ENCODE measurements around the gene ZNF646. TPM values are rescaled to one million over a fixed set of nuclear protein-coding genes. Genes with fewer than 3 reads are reported as not detected.

Gene ZNF646, protein sequence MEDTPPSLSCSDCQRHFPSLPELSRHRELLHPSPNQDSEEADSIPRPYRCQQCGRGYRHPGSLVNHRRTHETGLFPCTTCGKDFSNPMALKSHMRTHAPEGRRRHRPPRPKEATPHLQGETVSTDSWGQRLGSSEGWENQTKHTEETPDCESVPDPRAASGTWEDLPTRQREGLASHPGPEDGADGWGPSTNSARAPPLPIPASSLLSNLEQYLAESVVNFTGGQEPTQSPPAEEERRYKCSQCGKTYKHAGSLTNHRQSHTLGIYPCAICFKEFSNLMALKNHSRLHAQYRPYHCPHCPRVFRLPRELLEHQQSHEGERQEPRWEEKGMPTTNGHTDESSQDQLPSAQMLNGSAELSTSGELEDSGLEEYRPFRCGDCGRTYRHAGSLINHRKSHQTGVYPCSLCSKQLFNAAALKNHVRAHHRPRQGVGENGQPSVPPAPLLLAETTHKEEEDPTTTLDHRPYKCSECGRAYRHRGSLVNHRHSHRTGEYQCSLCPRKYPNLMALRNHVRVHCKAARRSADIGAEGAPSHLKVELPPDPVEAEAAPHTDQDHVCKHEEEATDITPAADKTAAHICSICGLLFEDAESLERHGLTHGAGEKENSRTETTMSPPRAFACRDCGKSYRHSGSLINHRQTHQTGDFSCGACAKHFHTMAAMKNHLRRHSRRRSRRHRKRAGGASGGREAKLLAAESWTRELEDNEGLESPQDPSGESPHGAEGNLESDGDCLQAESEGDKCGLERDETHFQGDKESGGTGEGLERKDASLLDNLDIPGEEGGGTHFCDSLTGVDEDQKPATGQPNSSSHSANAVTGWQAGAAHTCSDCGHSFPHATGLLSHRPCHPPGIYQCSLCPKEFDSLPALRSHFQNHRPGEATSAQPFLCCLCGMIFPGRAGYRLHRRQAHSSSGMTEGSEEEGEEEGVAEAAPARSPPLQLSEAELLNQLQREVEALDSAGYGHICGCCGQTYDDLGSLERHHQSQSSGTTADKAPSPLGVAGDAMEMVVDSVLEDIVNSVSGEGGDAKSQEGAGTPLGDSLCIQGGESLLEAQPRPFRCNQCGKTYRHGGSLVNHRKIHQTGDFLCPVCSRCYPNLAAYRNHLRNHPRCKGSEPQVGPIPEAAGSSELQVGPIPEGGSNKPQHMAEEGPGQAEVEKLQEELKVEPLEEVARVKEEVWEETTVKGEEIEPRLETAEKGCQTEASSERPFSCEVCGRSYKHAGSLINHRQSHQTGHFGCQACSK (N-terminal part only)
- 25.4 and 30.1 TPM in 2 replicates for total RNA-seq (2014; rRNA removed; shearing (Covaris generic))
- total RNA-seq (2022): 33.8 and 34.0 TPM in 2 replicates
- percentile 67 among the genes with signal in this experiment for Bru-seq, nascent RNA
- percentile 67 among the genes with signal in this experiment for BruChase-seq, experiment 1, labeled RNA remaining after a 6-hour chase
- BruChase-seq, experiment 2, labeled RNA remaining after a 2-hour chase: percentile 83 among the genes with signal in this experiment
- long read RNA-seq, full-length matches to known transcripts: 6 of 16 reads
- long read RNA-seq, partial matches to known transcripts: 6 of 16 reads
- long read RNA-seq, other reads (novel, unspliced or antisense): 4 of 16 reads

DNA sequence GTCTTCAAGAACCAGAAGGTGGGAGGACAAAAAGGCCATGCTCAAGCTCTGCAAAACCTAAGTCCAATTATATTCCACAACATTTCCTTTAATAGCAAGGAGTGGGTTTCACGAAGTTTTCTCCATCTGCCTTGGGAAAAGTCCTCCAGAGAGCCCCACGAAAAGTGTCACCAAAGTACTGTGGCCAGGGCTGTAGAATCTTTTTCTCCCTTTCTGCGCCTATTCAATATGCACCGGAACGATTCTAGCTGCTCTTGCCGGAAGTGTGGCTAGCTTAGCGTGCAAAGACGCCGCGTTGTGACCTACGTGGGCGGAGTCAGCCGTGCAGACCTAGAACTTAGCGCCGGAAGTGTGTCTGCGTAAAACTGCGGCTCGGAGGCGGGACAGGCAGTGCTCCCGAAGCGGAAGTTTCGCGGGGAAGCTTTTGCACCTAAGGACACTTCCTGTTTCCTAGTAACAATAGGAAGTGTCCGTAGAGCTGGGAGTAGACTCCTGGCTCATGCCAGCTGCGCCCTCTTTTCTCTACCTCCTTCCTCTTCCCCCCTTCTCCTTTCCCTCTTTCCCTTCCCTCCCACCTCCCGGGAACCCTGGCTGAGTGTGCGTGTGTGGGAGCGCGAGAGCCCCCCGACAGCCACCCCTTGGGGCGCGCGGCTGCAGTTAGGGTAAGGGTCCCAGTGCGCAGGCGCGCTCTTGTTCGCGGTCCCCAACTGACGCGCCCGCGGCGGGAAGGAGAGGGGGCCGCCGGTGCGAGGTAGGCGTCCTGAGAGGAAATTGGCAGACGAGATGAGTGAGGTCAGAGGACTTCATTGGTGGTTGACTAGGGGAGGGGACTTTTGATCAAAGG, at the start of gene ZNF646, which contains the start of gene ZNF668:
Gene ZNF646, plus strand, starts transcription at position 453 of the 844 bp plus-strand sequence. CDS start 1,903 bp downstream, outside the sequence.
Gene ZNF668, minus strand, starts transcription at position 271 of the 844 bp plus-strand sequence. CDS start 9,781 bp downstream, outside the sequence.
- DNase-seq (ENCODE audit: low spot score): peak; percentile 100
- Histone ChIP-seq H3K36me3 (ENCODE audit: insufficient read depth, low read length) (peaks cover 33% of the 10 kb centered on the region), H3K79me2 (ENCODE audit: insufficient read depth, low read depth, low read length) (peaks cover 54% of the 10 kb centered on the region), H3K27ac (ENCODE audit: low read depth, low read length, poor library complexity, severe bottlenecking) (peak within 1 kb of the TSS; percentile 84), H3K9me2 (ENCODE audit: insufficient read depth, low read length) (no peaks in the 10 kb centered on the region), H3K4me3 (ENCODE audit: low read depth, low read length, poor library complexity, severe bottlenecking) (peak within 1 kb of the TSS; percentile 88), H2AFZ (ENCODE audit: low read length) (peak within 1 kb of the TSS; percentile 75), H3K4me2 (ENCODE audit: low read length) (peak within 1 kb of the TSS; percentile 95), H3K4me1 (ENCODE audit: insufficient read depth, low read length, poor library complexity, severe bottlenecking) (peaks cover 15% of the 10 kb centered on the region), H3K9me3 (ENCODE audit: low read length) (no peaks in the 10 kb centered on the region), H4K20me1 (ENCODE audit: insufficient read depth, low read length) (no peaks in the 10 kb centered on the region)
- intact Hi-C loops (cut with micrococcal nuclease; ENCODE audit: unreplicated experiment): loop anchor here (1.0 to 5.0 kb wide), 7 partner anchors 20 to 385 kb away; partner anchors contain the start of genes ARMC5, KAT8, SETD1A and VKORC1
- CTCF ChIA-PET (ENCODE audit: unreplicated experiment): interaction anchor here (0.6 kb wide), 1 partner anchor 43 kb away, joined by 8 read pairs; the partner anchor contains the start of gene KAT8
- no peak for TF ChIP-seq EZH2phosphoT487 (IDR thresholded peaks at IDR 0.05; ENCODE audit: borderline replicate concordance, low read depth, low read length)
- TF ChIP-seq, protein P1, sequence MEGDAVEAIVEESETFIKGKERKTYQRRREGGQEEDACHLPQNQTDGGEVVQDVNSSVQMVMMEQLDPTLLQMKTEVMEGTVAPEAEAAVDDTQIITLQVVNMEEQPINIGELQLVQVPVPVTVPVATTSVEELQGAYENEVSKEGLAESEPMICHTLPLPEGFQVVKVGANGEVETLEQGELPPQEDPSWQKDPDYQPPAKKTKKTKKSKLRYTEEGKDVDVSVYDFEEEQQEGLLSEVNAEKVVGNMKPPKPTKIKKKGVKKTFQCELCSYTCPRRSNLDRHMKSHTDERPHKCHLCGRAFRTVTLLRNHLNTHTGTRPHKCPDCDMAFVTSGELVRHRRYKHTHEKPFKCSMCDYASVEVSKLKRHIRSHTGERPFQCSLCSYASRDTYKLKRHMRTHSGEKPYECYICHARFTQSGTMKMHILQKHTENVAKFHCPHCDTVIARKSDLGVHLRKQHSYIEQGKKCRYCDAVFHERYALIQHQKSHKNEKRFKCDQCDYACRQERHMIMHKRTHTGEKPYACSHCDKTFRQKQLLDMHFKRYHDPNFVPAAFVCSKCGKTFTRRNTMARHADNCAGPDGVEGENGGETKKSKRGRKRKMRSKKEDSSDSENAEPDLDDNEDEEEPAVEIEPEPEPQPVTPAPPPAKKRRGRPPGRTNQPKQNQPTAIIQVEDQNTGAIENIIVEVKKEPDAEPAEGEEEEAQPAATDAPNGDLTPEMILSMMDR (conservative IDR thresholded peaks at IDR 0.05; ENCODE audit: low read length): no peak
- POLR2A ChIA-PET: interaction anchor here (0.5 to 1.7 kb wide), 5 partner anchors 19 to 385 kb away, joined by 3 to 7 read pairs (median 5); partner anchors contain the start of genes ARMC5, KAT8 and VKORC1
- no TSS peak for BruUV-seq (replicated peaks)

DNA sequence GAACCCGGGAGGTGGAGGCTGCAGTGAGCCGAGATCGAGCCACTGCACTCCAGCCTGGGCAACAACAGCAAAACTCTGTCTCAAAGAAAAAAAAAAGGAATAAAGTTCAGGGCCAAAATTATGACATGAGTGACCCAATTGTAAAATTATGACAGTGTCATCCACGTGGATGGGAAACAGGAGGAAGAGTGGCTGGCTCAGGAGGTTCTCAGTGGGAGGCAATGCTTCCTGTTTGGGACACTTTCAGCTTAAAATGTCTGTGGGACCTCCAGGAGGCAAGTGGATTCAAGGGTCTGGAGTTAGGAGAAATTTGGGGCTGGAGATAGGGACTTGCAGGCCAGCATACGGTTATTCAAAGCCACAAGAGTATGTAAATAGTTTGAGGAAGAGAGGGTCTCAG, 48.9 kb upstream of the ZNF646 start:
- ChIA-PET CTCF (ENCODE audit: unreplicated experiment) (no interaction called here), POLR2A (no interaction called here)
- H3K4me2 ChIP-seq (ENCODE audit: low read length): no peak overlapping the region
- BruUV-seq (replicated peaks): no TSS peak
- no peak for DNase-seq (ENCODE audit: low spot score)
- no peaks in the 10 kb centered on the region for H4K20me1 ChIP-seq (ENCODE audit: insufficient read depth, low read length)
- no peaks in the 10 kb centered on the region for H3K9me2 ChIP-seq (ENCODE audit: insufficient read depth, low read length)
- no peaks in the 10 kb centered on the region for H3K9me3 ChIP-seq (ENCODE audit: low read length)
- H3K4me1 ChIP-seq (ENCODE audit: insufficient read depth, low read length, poor library complexity, severe bottlenecking): no peaks in the 10 kb centered on the region
- H3K4me3 ChIP-seq (ENCODE audit: low read depth, low read length, poor library complexity, severe bottlenecking): no peak overlapping the region
- no peak overlapping the region for H3K27ac ChIP-seq (ENCODE audit: low read depth, low read length, poor library complexity, severe bottlenecking)
- intact Hi-C loops (cut with micrococcal nuclease; ENCODE audit: unreplicated experiment): no loop called here
- H2AFZ ChIP-seq (ENCODE audit: low read length): no peak overlapping the region
- H3K36me3 ChIP-seq (ENCODE audit: insufficient read depth, low read length): no peaks in the 10 kb centered on the region
- no peak for TF ChIP-seq EZH2phosphoT487 (IDR thresholded peaks at IDR 0.05; ENCODE audit: borderline replicate concordance, low read depth, low read length)
- TF ChIP-seq, protein P1 (conservative IDR thresholded peaks at IDR 0.05; ENCODE audit: low read length): no peak
- H3K79me2 ChIP-seq (ENCODE audit: insufficient read depth, low read depth, low read length): no peaks in the 10 kb centered on the region
